Kidney tubule cell (primary cell): ENCODE results near the gene CDH4.
"Not testable (repeated sequence)": the region's sequence is repeated elsewhere in the genome, so short reads cannot be mapped to it uniquely, and the experiment has no call there.

ENCODE experiments used
- DNase-seq: peaks from one replicate; pipeline ENCODE4 v3.0.0-alpha.2; 2018; ENCODE audit warnings: low spot score

Gene CDH4

GRCh38 chr20:61387204-61387953 lies 135.3 kb downstream of the CDH4 start:
- peak; percentile 24 for DNase-seq

DNA sequence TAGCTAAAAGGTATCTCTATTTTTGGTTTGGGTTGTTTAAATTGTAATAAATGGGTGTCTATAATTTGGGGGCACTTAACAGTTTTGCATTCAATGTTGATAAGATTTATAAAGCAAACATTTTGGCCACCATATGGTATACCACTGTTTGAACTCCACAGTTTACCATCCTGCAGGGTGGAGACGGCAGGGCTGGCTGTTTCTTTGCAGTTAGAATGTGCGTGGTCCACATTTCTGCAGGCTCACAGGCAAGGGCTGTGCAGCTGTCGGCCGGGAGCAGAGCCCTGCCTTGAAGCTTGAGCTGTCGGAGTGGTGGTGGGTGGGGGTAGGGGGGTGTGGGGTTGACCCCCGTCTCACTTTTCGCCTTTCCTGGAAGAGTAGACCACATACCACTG lies 135.9 kb downstream of the CDH4 start:
- no peak for DNase-seq

- DNase-seq = no peak
Measured at GRCh38 chr20:61389077-61389476, 137.0 kb downstream of the CDH4 start.

- DNase-seq = no peak
Measured at GRCh38 chr20:61391185-61391584, 139.1 kb downstream of the CDH4 start.

DNA sequence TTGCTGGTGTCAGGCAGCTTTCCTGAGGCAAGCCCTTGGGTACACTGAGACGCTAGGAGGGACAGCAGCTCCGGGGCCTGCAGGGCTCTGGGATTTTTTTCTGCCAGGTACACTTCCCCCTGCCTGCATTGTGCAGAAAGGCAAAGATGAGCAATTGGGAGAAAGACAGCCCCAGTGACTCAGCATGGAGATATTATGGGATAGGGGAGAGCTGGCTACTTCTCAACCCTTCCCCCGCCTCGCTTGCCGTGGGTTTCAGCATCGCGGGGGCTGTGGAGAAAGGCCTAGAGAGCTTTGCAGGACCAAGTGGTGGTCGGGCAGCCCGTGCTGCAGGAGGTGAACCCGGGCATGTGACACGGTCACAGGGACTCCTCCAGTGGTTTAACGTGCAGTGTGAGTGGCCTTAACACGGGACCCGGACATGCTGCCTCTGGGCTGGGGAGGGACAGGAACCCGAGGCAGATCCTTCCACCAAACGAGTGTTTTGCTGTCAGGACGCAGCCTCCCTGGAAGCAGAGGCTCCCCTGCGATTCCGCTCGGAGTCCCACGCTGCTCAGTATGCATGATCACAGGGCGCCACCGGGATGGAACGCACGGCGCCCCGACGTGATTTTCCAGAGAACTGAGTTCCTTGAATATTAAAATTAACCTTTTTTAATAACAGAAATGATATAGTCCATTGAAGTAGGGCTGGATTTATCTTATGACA lies 139.9 kb downstream of the CDH4 start:
- DNase-seq = peak; percentile 21

DNA sequence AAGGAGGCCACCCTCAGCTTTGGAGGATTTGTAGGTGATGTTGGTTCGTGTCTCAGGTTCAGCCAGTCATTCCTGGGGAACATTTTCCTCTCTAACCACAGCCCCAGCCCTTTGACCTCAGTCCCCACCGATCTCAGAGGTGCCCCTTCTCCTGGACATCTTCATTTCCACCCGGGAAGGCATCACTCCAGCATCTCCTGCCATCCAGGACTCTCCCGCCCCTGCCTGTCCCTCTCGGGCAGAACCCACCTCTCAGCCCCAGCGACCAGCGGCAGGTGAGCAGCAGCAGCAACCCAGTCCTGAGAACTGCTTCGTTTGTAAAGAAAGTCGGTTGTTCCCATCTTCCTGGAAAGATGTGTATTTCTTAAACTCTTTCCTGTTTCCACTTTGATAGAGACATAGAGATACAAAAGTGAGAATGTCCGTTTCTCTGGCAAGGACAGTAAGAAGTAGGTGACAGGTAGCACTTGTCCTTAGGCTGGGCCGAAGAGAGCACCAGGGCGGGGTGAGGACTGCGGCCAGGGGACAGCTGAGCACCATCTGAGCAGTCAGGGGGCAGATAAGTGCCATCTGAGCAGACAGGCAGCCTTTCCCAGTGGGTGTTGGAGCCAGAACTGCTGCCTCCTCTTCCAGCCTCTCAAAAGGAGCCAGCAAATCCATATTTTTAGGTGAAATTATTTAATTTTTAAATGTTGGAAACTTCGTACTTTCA lies 142.2 kb downstream of the CDH4 start:
- no peak for DNase-seq

DNA sequence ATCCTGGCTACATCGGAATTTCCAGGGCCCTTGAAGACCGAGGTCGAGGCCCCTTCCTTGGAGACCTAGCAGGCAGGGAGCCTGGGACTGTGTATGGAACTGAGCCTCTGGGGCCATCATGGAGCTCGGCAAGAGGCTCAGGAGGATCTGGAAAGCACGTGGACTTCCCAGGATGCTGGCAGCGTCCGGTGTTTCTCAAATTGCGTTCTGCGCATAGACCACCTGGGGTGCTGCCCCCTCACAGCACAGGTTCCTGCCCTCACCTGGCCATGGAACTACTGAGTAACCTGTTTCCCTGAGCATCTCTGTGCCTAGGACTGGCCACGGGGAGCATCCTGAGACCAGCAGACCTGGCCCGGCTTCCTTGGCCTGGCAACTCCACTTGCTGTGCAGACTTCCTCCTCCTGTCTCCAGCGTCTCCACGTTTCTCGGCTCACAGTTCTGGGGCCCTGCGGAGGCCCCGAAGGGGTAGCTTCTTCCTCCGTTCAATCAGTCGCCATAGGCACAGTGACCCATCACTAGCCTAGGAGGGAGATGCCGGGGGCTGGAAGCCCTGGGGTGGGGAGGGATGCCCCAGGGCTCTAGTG lies 144.3 kb downstream of the CDH4 start:
- no peak for DNase-seq

DNA sequence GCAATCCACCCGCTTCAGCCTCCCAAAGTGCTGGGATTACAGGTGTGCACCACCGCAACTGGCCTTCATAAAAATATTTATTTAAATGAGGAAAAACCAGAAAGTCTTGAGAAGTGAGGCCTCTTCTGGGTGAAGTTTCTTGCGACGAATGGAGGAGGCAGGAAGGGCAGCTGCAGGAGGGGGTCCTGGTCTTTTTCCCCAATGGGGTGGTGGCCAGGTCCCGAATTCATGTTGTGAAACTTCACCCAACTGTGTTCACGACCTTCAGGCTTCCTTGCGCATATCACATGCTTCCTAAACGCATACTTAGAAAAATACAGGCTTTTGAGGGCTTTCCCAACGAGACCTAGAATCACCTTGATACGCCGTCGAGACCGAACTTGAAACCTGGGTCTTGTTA lies 145.1 kb downstream of the CDH4 start:
- DNase-seq = no peak

GRCh38 chr20:61397790-61398189 lies 145.7 kb downstream of the CDH4 start:
- no peak for DNase-seq

DNA sequence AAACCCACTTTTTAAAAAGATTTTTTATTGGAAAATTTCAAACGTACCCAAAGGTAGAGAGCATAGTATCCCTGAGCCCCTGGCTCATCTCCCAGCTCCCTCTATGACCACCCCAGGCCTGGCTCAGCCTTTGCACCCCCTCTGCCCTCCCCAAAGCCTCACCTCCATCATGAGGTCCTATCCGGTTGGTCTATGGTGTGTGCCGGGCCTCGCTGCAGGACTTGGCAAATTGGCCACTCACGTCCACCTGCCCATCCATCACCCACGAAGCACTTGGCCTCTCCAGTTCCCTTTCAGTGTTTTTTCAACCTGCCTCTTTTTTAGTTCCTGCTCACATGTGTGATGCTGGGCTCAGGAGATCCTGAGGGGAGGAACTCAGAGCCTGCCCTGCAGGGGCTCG lies 147.4 kb downstream of the CDH4 start:
- DNase-seq = no peak

DNA sequence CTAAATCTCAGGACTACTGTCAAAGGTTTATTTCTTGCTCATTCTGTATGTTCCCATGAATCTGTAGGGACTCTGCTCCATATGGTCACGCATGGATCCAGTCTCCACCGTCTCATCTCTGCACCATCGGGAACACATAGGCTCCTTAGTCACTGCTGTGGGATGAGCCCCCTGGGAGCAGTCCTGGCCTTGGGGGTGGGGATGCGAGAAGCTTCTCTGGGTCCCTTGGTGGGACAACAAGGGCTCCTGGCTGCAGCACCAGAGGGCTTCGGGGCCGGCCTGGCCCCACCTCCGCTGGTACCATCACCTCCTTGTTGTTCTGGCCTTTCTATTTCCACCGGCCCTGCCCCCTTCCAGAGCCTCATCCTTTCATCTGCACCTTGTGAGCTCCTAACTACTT lies 148.4 kb downstream of the CDH4 start:
- no peak for DNase-seq

GRCh38 chr20:61404303-61404702 lies 152.2 kb downstream of the CDH4 start:
- DNase-seq = no peak

- no peak for DNase-seq
Measured at GRCh38 chr20:61405007-61405406, 152.9 kb downstream of the CDH4 start.

- not testable (repeated sequence) for DNase-seq
Measured at GRCh38 chr20:61406773-61407172, 154.7 kb downstream of the CDH4 start.

- no peak for DNase-seq
Measured at GRCh38 chr20:61407561-61407960, 155.5 kb downstream of the CDH4 start.

DNA sequence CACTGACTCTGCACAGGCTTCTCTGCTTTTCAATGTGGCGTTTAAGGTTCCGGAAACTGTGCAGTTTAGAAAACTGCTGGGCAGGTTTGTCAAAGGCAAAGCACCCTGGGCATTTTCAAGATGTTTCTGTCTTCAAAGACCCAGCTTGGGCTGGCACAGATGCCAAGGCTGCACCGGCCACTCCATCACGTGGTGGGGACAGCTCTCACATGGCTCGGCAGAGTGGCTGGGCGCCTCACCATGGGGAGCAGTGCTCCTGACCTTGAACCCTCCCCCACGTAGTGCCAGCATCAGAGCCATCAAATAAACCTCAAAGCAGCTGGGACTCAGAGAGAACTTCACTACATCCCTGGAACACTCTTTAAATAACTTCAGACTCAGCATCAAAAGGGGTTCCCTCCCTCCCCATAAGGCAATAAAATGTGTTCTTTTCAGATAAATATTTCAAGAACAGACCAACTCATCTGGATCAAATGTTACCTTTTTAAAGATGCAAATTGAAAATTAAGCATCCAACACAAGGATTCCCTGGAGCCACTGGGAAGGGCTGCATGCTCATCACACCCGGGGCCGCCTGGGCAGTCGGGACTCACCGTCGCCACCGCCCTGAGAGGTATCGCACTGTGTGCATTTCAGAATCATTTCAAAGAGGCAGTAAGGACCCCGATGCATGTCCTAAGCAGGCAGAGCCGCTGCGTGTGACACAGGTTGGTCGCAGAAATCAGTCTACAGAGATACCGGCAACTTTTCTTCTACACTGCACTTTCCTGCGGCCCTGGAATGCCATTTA lies 157.1 kb downstream of the CDH4 start:
- DNase-seq = no peak

GRCh38 chr20:61411743-61412142 lies 159.7 kb downstream of the CDH4 start:
- no peak for DNase-seq

- DNase-seq = no peak
Measured at GRCh38 chr20:61413752-61414151, 161.7 kb downstream of the CDH4 start.

GRCh38 chr20:61414455-61414991 lies 162.5 kb downstream of the CDH4 start:
- no peak for DNase-seq

- DNase-seq = no peak
Measured at GRCh38 chr20:61416546-61416945, 164.5 kb downstream of the CDH4 start.

DNA sequence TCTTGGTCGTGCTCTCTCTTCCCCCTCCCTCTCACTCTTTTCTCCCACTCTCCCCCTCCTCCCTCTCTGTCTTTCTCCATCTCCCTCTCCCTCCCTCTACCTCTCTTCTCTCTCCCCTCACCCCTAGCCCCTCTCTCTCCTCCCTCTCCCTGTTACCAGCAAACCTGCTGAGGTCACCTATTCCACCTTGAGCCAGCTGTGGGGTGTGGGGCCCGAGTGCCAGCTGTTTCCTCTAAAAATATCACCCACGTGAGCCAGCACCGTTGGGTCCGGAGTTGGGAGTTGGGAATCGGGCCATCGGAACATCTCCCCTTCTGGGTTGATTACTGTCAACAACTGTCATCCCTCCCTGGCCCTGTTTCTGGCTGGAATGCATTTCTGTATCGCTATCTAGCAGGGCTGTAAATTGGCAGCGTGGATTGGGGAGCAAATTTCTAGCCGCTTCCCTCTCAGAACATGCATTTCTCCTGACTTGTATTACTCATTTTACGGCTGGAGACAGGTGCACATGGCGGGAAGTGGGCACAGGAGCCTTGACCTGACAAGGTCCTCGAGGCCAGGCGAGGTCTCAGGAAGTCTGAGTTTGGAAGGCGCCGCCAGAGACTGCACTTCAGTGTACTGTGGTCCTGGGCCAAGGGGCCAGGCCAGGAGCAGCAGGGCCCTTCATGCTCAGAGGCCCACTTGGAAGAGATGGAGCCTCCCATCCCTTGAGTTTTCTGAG lies 165.3 kb downstream of the CDH4 start:
- DNase-seq = no peak
